Smooth muscle cell of the coronary artery (primary cell): ENCODE results near the gene MYL12A. TPM values are rescaled to one million over a fixed set of nuclear protein-coding genes. Genes with fewer than 3 reads are reported as not detected.

Source experiments
- total RNA-seq: library from RNA; depleted of rRNA; stranded (reverse); fragments of >200 nt; gene quantifications from 2 replicates; pipeline ENCODE4 v1.2.3, GENCODE V29; 2014; ENCODE audit warnings: low replicate concordance

MYL12A gene
- 1,261 and 1,536 TPM in 2 replicates for total RNA-seq

GRCh38 chr18:3247240-3248061, at the start of gene MYL12A:
MYL12A (plus strand) TSS chr18:3247801; CDS start chr18:3253248, 5,447 bp downstream.

DNA sequence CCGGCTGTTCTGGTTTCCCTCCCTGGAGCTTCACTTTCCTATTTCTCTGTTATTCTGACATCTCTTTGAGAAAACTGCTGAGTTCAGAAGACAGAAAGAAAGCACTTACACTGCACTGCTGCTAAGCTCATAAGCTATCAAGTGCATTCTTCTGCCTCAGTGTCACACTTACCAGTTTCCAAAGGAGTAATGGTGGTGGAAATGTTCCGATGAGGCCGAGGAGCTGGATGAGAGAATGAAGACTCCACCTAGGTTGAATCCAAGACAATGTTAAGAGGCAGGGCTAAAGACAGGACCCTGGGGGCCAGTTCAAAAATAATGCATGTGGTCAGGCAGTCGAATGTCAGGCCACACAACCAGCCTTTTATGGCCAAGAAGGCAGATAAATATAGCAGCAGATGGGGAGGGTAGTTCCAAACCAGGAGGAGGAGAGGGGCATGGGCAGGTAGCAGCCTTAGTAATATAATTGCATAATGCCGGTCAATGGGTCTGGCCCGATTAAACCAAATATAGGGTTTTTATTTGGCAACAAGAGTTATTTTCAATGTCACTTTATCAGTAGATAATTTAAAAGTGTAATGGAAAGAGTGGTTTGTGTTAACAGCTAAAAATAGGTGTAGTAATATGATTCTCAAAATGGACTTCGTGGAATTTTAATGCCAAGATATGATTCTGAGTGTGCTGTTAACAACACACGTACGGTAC, 27.8 kb upstream of the MYL12A start, which contains the start of gene MYOM1:
TSS of gene MYOM1 (minus strand) at position 338 of the 705 bp plus-strand sequence. CDS start 4,745 bp downstream, outside the sequence.

GRCh38 chr18:3261373-3262233, 14.0 kb downstream of the MYL12A start, which contains the start of gene MYL12B:
MYL12B (plus strand) TSS chr18:3262133; CDS start chr18:3272899, 10,766 bp downstream.

Other genes starting within 250 kb of the MYL12A start
- 16.4 and 16.9 TPM in 2 replicates for gene LPIN2, start 234.7 kb upstream of the MYL12A start, total RNA-seq
- 0.98 and 1.3 TPM in 2 replicates for gene MYOM1, start 27.8 kb upstream of the MYL12A start, total RNA-seq
- 371 and 731 TPM in 2 replicates for gene MYL12B, start 14.3 kb downstream of the MYL12A start, total RNA-seq
- gene TGIF1, start 202.4 kb downstream of the MYL12A start, total RNA-seq = 76.7 and 117 TPM in 2 replicates